Measurements from ENCODE around the gene ABCB6.

The ABCB6 gene

GRCh38 chr2:219177552-219178376, 41.0 kb downstream of the ABCB6 start, which contains the start of gene RETREG2:
Gene RETREG2 (plus strand): TSS chr2:219178275. CDS start chr2:219178353, 78 bp downstream.
- ChIA-PET POLR2A (interaction anchor here (1.4 kb wide), 2 partner anchors 15 to 52 kb away, joined by 4 to 5 read pairs; no protein-coding TSS in a partner anchor), CTCF (no interaction called here)
- TF ChIP-seq SP1 (IDR thresholded peaks at IDR 0.05) = no peak
- TF ChIP-seq TARDBP (IDR thresholded peaks at IDR 0.05) = no peak
- TF ChIP-seq L3MBTL2 (conservative IDR thresholded peaks at IDR 0.05) = peak; percentile 49
- no peak for TF ChIP-seq PKNOX1 (IDR thresholded peaks at IDR 0.05)
- no peak for TF ChIP-seq BHLHE40 (IDR thresholded peaks at IDR 0.05; ENCODE audit: borderline replicate concordance)
- peak; percentile 14; the same call in 1 of the 2 replicates for TF ChIP-seq ARNT (IDR thresholded peaks at IDR 0.05)
- no peak for TF ChIP-seq ZNF384 (IDR thresholded peaks at IDR 0.05)
- no peak for TF ChIP-seq CTBP1 (IDR thresholded peaks at IDR 0.05; ENCODE audit: borderline replicate concordance)
- TF ChIP-seq FOXM1 (IDR thresholded peaks at IDR 0.05; ENCODE audit: borderline replicate concordance) = peak; percentile 76; the same call in 1 of the 2 replicates
- no peak for TF ChIP-seq HDGF (IDR thresholded peaks at IDR 0.05; ENCODE audit: borderline replicate concordance)
- TF ChIP-seq LEF1 (IDR thresholded peaks at IDR 0.05; ENCODE audit: borderline replicate concordance) = no peak
- peak; percentile 98 for DNase-seq (ENCODE audit: extremely low spot score)

- POLR2A ChIA-PET = interaction anchor here (0.6 to 2.5 kb wide), 25 partner anchors 10 to 290 kb away, joined by 3 to 25 read pairs (median 4); partner anchors contain the start of genes ABCB6, ANKZF1, ATG9A and CDK5R2
- TF ChIP-seq PKNOX1 (IDR thresholded peaks at IDR 0.05) (no peak), FOXM1 (IDR thresholded peaks at IDR 0.05; ENCODE audit: borderline replicate concordance) (peak; percentile 27; the same call in 1 of the 2 replicates), L3MBTL2 (conservative IDR thresholded peaks at IDR 0.05) (peak; percentile 61)
- DNase-seq (ENCODE audit: extremely low spot score) = peak; percentile 70
- CTCF ChIA-PET = interaction anchor here (1.1 to 1.6 kb wide), 3 partner anchors 31 to 118 kb away, joined by 3 to 7 read pairs (median 5); partner anchors contain the start of gene DNAJB2
Observed at GRCh38 chr2:219176818-219177551, 41.8 kb downstream of the ABCB6 start, which contains the start of gene CNPPD1. Gene CNPPD1 (minus strand): TSS chr2:219176925. CDS start chr2:219176828, 97 bp downstream.

GRCh38 chr2:219175928-219176817, 42.6 kb downstream of the ABCB6 start:
- TF ChIP-seq FOXK2 (IDR thresholded peaks at IDR 0.05) = no peak
- no peak; the same call in 1 of the 2 replicates for TF ChIP-seq L3MBTL2 (conservative IDR thresholded peaks at IDR 0.05)
- TF ChIP-seq FOXM1 (IDR thresholded peaks at IDR 0.05; ENCODE audit: borderline replicate concordance) = no peak
- TF ChIP-seq SP1 (IDR thresholded peaks at IDR 0.05) = no peak
- no peak for TF ChIP-seq ZNF384 (IDR thresholded peaks at IDR 0.05)
- no peak for TF ChIP-seq TARDBP (IDR thresholded peaks at IDR 0.05)
- no peak for TF ChIP-seq CTBP1 (IDR thresholded peaks at IDR 0.05; ENCODE audit: borderline replicate concordance)
- no peak for TF ChIP-seq BHLHE40 (IDR thresholded peaks at IDR 0.05; ENCODE audit: borderline replicate concordance)
- TF ChIP-seq NFRKB (IDR thresholded peaks at IDR 0.05) = no peak
- ChIA-PET POLR2A (interaction anchor here (0.6 to 2.5 kb wide), 26 partner anchors 9 to 289 kb away, joined by 3 to 25 read pairs (median 4); partner anchors contain the start of genes ABCB6, ANKZF1, ATG9A and CDK5R2), CTCF (interaction anchor here (0.7 to 1.6 kb wide), 6 partner anchors 19 to 176 kb away, joined by 3 to 7 read pairs (median 3); partner anchors contain the start of gene DNAJB2)
- DNase-seq (ENCODE audit: extremely low spot score) = peak; percentile 35

GRCh38 chr2:219175486-219175885, 43.3 kb downstream of the ABCB6 start:
- DNase-seq (ENCODE audit: extremely low spot score) = no peak
- TF ChIP-seq NFRKB (IDR thresholded peaks at IDR 0.05) = no peak
- TF ChIP-seq SP1 (IDR thresholded peaks at IDR 0.05) = no peak
- no peak for TF ChIP-seq SUZ12 (IDR thresholded peaks at IDR 0.05)
- no peak for TF ChIP-seq FOXA1 (IDR thresholded peaks at IDR 0.05)
- no peak for TF ChIP-seq PKNOX1 (IDR thresholded peaks at IDR 0.05)
- TF ChIP-seq FOXK2 (IDR thresholded peaks at IDR 0.05) = no peak
- no peak for TF ChIP-seq ARNT (IDR thresholded peaks at IDR 0.05)
- TF ChIP-seq L3MBTL2 (conservative IDR thresholded peaks at IDR 0.05) = no peak
- no peak for TF ChIP-seq TARDBP (IDR thresholded peaks at IDR 0.05)
- TF ChIP-seq BHLHE40 (IDR thresholded peaks at IDR 0.05; ENCODE audit: borderline replicate concordance) = no peak
- TF ChIP-seq ELF4 (IDR thresholded peaks at IDR 0.05) = no peak
- no peak for TF ChIP-seq CTBP1 (IDR thresholded peaks at IDR 0.05; ENCODE audit: borderline replicate concordance)
- TF ChIP-seq ZNF384 (IDR thresholded peaks at IDR 0.05) = no peak
- ChIA-PET CTCF (interaction anchor here (0.7 to 1.6 kb wide), 6 partner anchors 16 to 176 kb away, joined by 3 to 7 read pairs (median 3); partner anchors contain the start of gene DNAJB2), POLR2A (interaction anchor here (0.7 to 2.5 kb wide), 6 partner anchors 31 to 212 kb away, joined by 3 to 25 read pairs (median 11); partner anchors contain the start of genes ABCB6, ANKZF1, ATG9A and DNPEP)

All from HEK293T (cell line).